ENCODE measurements around the gene TLR4. TPM values are rescaled to one million over a fixed set of nuclear protein-coding genes. Genes with fewer than 3 reads are reported as not detected.

TLR4 gene
- total and polyA plus RNA-seq, 2 of the 4 experiments (the other 2 are of a cell fraction): under 0.01 TPM; not detected in 1

GRCh38 chr9:117678871-117679270 is 25.3 kb upstream of the TLR4 start:
- dilution Hi-C loops (cut with HindIII; ENCODE audit: low sequenced_read_pairs, unreplicated experiment): no loop called here
- Histone ChIP-seq H2BK120ac (ENCODE audit: low read depth, low read length) (no peak overlapping the region), H3K14ac (replicated peaks; ENCODE audit: low read depth, low read length) (no peak overlapping the region), H3K27ac (ENCODE audit: insufficient read depth, low read length) (no peak overlapping the region), H2AFZ (replicated peaks; ENCODE audit: low read length, poor library complexity) (no peak overlapping the region), H4K8ac (ENCODE audit: low read depth in 2 of 2, low read length in 2 of 2) (no peak overlapping the region), H2AK9ac (replicated peaks; ENCODE audit: low read depth, low read length, poor library complexity) (no peak overlapping the region), H4K20me1 (ENCODE audit: insufficient read depth, low read length) (no peaks in the 10 kb centered on the region), H3K9ac (ENCODE audit: low read depth, low read length) (no peak overlapping the region), H2BK15ac (ENCODE audit: low read depth, low read length) (no peak overlapping the region), H3K4me3 (ENCODE audit: insufficient read depth, low read depth, low read length) (no peak overlapping the region), H3K4me2 (ENCODE audit: low read depth, low read length) (no peak overlapping the region), H3K36me3 (ENCODE audit: control insufficient read depth, insufficient read depth, low read length) (no peaks in the 10 kb centered on the region), H3K9me3 (ENCODE audit: control insufficient read depth, insufficient read depth, low read length) (no peaks in the 10 kb centered on the region), H2BK5ac (ENCODE audit: low read depth, low read length, poor library complexity, severe bottlenecking) (no peak overlapping the region), H3K9me1 (ENCODE audit: insufficient read depth, low read length) (no peaks in the 10 kb centered on the region), H3K23ac (ENCODE audit: low read depth, low read length) (no peak overlapping the region), H3K4ac (ENCODE audit: low read depth, low read length) (no peak overlapping the region), H4K5ac (ENCODE audit: low read depth, low read length) (no peak overlapping the region), H3K79me1 (ENCODE audit: low read depth in 1 of 2, low read length in 2 of 2) (no peaks in the 10 kb centered on the region), H3K56ac (ENCODE audit: extremely low read depth, insufficient read depth, low read length) (no peak overlapping the region), H3K18ac (ENCODE audit: low read depth, low read length) (no peak overlapping the region), H4K91ac (ENCODE audit: insufficient read depth, low read depth, low read length) (no peak overlapping the region), H2AK5ac (ENCODE audit: low read depth, low read length) (no peak overlapping the region), H2BK20ac (ENCODE audit: low read depth, low read length) (no peak overlapping the region), H3K27me3 (ENCODE audit: control insufficient read depth, insufficient read depth, low read length) (no peaks in the 10 kb centered on the region), H3K4me1 (ENCODE audit: control insufficient read depth, insufficient read depth, low read length) (no peaks in the 10 kb centered on the region)
- BruUV-seq (replicated peaks): no TSS peak
- in situ Hi-C loops (cut with MboI; ENCODE audit: low sequenced_read_pairs): no loop called here
- TF ChIP-seq FOS (IDR thresholded peaks at IDR 0.05; ENCODE audit: low read depth, low read length) (no peak), POLR2A (IDR thresholded peaks at IDR 0.05; ENCODE audit: low read depth, low read length) (no peak), MAFK (IDR thresholded peaks at IDR 0.05; ENCODE audit: low read depth, low read length) (no peak), CHD1 (IDR thresholded peaks at IDR 0.05; ENCODE audit: low read depth, low read length) (no peak), RAD21 (IDR thresholded peaks at IDR 0.05; ENCODE audit: low read length) (no peak), CEBPB (IDR thresholded peaks at IDR 0.05; ENCODE audit: low read depth, low read length) (no peak), NFE2L2 (IDR thresholded peaks at IDR 0.05; ENCODE audit: low read depth, low read length) (no peak), RFX5 (IDR thresholded peaks at IDR 0.05; ENCODE audit: low read depth, low read length) (no peak), RCOR1 (IDR thresholded peaks at IDR 0.05; ENCODE audit: insufficient replicate concordance, low read length) (no peak), MAZ (IDR thresholded peaks at IDR 0.05; ENCODE audit: borderline replicate concordance, low read depth, low read length) (no peak), SMC3 (IDR thresholded peaks at IDR 0.05; ENCODE audit: low read depth, low read length) (no peak), BHLHE40 (IDR thresholded peaks at IDR 0.05; ENCODE audit: low read depth, low read length) (no peak), ELK1 (IDR thresholded peaks at IDR 0.05; ENCODE audit: borderline replicate concordance, low read depth, low read length) (no peak)
- TF ChIP-seq, protein P1, sequence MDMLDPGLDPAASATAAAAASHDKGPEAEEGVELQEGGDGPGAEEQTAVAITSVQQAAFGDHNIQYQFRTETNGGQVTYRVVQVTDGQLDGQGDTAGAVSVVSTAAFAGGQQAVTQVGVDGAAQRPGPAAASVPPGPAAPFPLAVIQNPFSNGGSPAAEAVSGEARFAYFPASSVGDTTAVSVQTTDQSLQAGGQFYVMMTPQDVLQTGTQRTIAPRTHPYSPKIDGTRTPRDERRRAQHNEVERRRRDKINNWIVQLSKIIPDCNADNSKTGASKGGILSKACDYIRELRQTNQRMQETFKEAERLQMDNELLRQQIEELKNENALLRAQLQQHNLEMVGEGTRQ (IDR thresholded peaks at IDR 0.05; ENCODE audit: low read depth, low read length): no peak
- intact Hi-C loops (cut with micrococcal nuclease): no loop called here
- DNase-seq (no peak), ATAC-seq (ENCODE audit: low read depth) (no peak)
- no CpG with 5 or more reads among the region's 1 CpG for WGBS, 2 experiments (ENCODE audit: extremely low coverage in 2 of 2, insufficient read length in 1 of 2)
- ChIA-PET CTCF (no interaction called here), POLR2A (ENCODE audit: unreplicated experiment) (no interaction called here)
